HG03108 (cell line): ENCODE measurements around the gene CXCR5.

ENCODE experiments used
- ATAC-seq: cut with Tn5 transposase; IDR thresholded peaks from one replicate; pipeline ENCODE4 v1.9.1; 2021; ENCODE audit warnings: moderate library complexity; ENCODE audit not compliant: unreplicated experiment

The CXCR5 gene

DNA sequence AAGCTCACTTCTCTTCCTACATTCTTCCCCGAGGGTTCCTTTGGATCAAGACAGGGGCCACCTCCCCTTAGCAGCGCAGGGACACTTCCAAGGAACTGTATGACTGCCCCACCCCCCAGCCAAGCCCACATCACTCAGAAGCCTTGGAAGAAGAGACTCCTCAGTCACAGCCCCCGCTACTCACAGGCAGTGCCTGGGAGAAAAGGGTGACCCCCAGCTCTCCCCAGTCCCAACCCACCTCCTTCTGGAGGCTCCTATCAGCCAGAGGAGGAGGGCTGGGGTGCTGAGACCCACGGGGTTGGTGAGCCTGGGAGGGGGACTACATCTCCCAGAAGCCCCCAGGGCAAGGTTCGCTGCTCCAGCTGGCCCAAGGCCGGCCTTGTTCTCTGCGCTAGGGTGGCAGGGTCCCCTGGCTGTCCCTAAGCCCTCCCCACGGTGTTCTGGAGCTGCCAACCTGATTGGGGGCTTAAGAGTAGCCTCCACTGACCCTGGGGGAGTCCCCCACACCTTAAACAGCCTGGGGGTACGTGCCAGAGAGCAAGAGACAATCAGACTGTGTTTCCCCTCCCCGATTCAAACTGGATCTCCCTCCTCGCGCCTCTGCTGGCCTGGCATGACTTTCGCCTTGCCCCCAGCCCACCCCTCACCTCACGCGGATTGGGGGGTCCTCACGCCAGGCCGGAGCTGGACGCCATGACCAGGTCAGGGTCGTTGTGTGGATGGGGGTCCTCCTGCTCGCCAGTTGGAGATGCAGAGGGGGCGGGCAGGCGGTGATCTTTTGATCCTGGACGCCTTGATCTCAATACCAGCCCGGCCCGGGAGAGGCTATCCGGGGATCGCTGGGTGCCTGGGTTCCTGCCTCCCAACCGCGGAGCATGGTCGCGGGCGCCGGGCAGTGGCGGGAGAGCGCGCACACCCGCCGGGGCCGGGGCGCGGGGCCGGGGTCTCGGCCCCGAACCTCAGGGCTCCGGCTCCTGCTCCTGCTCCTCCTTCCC, 41.2 kb downstream of the CXCR5 start:
- ATAC-seq: no peak

DNA sequence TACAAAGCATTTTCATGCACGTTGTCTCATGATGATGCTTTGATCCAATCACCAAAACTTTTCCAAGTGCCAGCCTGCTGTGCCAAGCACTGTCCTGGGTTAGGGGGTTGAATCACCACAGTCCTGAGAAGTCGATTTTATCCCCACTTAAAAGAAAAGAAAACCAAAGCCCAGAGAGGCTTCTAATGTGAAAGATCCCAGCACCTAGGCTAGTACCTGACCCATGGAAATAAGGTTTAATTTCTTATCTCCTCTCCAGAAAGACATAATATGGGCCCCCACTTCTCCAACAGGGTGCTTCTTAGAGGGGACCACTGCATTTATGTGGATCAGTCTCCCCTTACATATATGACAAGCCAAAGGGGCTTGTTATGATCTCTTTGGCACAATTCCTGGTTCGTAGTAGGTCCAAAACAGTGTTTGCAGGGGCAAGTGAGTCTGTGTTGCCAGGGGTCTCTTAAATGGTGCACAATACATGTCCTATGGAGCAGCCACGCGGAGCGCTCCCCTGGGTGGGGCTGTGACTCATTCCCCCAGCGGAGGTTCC, 43.9 kb downstream of the CXCR5 start:
- no peak for ATAC-seq

DNA sequence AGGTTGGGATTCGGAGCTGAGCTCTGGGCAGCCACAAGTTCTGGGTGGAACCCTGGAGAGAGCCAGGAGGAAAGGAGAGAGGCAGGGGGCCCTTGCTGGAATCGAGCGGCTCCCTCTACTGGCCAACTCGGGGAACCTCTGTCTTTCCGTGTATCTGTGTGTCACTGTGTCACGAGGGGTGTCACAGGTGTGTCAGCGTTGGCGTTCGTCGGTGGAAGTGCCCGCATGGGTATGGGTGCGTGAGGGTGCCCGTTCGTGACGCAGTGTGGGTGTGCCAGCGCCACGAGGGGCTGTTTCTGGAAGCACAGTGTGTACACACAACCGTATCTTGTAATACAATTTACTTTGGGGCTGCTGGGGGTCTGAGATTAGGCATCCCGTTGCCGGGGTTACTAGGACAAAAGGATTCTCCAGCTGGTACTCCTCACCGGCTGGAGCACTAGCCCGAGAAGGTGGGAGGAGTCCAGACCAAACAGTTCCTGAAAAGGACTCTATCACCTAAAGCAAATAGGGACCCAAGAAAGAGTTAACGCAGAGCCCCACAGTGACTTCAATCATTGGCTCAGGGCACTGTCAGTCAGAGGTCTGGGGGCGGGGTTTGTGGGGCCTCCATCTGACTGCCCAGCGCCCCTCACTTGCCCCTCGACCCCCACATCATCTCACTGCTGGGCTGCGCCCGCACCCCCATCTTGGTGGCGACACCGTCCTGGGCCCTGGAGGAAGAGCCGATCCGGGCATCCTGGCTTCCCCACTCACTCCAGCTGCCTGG, 44.6 kb downstream of the CXCR5 start:
- peak; percentile 40 for ATAC-seq

DNA sequence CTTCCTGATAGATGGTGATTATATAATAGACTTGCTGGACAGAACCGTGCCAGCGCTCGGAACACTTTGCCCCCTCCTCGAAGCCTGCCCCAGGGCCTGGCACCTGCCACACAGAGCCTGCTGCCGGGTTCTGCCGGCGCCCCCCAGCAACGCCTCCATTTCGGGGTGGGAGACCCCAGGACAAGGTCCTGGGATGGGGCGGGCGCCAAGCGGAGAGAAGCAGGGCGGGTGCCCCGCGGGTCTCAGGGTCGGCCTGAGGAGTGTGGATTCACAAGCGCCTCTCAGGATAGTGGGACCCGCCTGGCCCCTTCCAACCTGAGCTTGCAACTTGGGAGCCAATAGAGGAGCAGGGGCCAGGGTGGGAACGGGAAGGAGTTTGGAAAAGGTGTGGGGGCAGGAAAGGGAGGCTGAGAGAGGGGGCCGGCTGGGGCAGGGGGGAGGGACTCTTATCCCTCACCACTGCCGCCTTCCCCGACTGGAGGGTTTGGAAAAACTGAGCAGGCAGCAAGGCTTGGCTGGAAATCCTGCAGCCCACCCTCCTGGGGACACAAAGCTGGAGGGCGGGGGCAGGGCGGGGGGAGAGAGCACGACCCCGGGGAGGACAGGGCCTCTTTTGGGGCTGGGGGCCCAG, 45.3 kb downstream of the CXCR5 start:
- ATAC-seq: peak; percentile 1

DNA sequence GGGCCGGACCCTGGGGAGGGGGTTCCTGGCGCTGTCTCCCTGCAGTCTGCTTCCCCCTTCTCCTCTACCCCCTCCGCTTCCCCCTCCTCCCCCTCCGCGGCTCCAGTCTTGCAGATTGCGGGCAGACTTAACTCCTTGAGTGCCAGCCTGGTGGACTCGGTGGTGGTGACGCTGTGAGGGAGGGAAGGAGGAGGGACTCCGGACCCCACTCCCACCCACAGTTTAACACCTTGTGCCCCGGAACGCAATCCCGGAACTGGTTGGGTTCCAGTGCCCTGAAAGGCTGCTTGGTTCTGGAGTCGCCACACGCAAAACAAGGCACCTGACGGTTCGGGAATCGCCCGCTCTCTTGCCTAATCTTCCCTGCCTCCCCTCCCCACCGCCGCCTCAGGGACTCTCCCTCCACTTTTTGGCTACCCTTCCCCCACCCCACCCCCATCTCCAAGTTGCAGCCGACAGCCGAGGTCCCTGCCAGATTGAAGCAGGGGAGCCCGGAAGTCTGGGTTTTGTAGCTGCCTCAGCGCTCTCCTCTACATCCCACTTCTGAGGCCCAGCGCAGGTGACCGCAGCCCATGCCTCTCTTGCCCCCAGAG, 45.9 kb downstream of the CXCR5 start:
- ATAC-seq: no peak

DNA sequence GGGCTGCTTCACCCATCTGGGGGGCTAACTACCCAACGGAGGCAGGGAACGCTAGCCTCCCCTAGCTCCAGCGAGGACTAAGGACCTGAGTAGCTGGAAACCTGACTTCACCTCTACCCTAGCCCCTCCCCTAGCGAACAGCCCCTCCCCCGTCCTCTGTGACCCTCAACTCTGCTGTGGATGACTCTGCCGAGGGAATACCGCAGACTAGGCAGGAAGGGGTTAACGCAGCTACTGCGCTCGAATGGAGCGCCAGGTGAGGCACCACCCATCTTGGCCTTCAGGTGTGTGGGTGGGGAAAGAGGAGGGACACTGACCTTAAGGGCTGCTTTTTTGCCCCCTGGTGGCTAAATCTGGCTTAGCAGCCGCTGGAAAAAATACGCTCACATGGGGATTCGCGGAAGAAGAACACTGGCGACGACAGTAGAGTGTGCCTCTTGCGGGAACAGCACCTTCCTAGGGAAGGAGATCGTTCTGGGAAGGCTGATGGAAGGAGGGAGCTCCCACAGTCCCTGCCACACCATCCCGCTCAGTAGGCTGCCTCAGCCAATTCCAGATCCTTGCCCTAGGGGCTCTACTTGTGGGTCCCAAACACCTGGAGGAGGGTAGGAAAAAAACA, 46.5 kb downstream of the CXCR5 start:
- ATAC-seq: no peak

DNA sequence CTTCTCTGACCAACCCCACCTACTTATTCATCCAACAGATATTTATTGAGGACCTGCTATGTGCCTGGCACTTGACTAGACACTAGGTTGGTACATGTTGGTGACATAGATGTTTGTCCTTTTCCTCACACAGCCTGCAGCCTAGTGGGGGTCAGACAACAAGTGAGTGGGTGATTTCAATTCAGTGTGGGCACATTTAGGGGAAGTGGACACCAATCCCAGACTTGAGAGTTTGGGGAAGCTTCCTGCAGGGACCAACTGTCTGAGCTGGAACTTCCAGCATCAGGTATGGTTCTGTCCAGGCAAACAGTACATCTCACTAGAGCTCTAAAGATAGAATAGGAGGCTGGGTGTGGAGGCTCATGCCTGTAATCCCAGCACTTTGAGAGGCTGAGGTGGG, 47.9 kb downstream of the CXCR5 start:
- ATAC-seq: no peak

DNA sequence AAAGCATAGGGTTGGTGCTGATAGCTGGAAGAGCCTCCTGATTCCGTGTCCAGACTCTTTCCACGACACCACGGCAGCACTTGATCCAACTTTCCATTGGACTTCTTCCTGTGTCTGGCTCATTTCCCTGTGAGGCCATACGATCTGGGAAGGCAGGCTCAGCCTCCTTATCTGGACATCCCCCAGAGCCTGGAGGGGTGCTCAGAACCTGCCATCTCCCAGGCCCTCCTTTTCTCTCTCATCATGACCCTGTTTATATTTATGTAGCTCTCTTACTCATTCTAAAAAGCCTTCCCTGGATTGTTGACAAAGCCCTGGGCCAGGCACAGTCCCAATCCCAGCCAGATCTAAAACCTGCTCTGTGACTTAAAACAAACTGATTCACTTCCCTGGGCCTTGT, 49.8 kb downstream of the CXCR5 start:
- no peak for ATAC-seq

DNA sequence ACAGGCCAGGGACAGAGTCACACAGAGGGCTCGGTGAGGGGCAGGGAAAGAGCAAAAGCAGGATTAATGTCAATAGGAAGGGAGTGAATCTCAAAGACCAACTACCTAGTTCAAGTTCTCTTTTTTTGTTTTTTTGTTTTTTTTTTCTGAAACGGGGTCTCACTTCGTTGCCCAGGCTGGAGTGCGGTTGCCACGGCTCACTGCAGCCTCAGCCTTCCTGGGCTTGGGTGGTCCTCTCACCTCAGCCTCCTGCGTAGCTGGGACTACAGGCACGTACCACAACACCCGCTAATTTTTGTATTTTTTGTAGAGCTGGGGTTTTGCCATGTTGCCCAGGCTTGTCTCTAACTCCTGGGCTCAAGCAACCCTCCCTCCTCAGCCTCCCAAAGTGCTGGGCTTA, 51.7 kb downstream of the CXCR5 start:
- no peak for ATAC-seq

DNA sequence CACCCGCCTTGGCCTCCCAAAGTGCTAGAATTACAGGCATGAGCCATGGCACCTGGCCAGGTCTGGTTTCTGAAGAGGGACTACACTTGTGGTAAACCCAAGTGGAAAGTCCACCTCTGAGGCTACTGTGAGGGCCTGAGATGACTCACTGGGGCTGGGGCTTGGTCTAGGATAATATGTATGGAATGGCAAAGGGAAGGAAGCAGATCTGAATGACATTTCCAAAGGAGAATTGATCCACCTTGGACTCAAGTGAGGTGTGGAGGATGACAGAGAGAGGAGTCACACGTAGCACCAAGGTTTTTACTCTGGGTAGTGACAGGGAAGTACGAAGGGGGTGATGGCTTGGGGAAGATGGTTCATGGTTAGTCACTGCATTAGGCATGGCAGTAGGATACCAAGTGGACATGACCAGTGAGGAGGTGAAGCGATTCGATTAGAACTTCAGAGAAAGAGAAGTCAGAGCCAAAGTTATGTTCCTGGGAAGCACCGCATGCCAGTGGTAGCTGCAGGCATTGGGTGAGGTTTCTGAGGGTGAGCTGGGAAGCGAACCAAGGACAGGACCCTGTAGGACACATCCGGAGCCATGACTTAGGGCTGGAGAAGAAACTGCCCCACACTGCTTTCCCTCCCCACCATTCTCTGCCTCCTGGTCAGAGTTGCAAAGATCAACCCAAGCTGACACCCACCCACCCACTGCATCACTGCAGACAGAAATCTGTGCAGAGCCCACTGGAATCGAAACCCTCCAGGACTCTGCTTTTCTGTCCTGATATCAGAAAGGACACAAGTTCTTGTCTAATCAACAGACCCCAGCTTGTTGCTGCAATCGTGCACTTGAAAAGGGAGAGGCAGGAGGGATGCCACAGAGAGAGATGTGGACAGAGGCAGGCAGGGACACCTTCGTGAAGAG, 55.1 kb downstream of the CXCR5 start:
- no peak for ATAC-seq

DNA sequence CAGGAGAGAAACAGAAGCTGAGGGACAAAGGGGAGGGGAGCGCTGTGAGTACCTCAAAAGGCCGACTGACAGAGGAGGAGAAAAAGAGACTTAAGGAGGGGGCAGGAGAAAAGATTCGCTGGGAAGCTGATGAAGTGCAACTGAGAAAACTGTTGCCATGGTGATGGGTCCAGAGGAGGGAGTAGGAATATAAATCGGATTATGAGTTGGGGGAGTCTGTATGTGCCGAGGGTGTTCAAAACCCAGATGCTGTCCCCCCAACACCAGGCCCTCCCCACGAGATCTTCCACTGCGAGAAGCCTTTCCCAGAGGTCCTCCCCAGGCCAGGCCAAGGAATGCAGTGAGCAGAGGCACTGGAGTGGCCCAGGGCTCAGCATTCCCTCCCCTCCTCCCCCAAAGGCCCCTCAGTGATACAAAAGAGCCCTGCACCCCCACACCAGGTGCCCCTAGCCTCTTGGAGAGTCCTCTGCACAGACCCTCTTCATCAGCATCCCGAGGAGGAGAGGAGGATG, 55.8 kb downstream of the CXCR5 start:
- ATAC-seq: no peak

DNA sequence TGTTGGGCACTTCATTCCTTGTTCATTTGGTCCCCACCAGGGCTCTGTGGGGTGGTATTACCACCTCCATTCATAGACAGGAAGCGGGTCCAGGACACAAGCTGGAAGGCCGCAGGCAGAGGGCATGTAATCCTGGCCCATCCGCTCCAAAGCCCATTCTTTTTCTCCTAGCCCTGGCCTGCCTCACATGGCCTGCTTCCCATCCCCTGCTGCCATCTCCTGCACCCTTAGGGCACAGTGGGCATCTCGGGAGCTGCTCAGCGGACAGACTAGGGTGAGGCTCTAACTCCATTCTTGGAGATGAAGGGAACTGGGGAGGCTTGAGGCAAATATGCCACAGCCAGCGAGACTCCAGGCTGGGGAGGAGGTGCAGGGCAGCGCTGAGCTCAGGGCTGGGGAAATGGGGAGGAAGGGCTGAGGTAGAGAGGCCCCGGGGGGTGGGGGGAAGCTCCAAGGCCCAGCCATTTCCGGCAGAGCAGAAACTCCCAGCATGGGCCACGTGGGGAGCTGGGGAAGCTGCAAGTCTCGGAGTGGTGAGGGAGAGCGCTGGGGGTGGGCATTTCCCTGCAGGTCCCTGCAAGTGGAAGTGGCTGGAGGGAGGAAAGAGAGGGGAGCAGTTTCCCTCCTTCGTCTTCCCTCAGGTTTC, 56.4 kb downstream of the CXCR5 start:
- no peak for ATAC-seq

DNA sequence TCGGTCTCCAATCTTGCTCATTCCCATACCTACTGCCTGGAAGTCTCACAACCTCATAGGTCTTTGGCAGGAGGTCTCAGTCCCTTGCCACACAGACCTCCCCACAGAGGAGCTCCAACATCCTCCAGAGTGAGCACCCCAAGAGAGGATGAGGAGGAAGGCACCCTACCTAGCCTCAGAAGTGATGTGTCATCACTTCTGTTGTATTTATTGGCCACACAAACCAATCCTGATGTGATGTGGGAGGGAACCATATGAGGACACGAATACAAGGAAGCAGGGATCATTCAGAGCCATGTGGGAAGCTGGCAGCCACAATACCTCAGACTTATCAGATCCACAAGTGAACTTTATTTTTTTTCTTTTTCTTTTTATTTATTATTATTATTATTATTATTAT, 63.4 kb downstream of the CXCR5 start:
- no peak for ATAC-seq
